Measurements from ENCODE around the gene SMYD3. TPM values are rescaled to one million over a fixed set of nuclear protein-coding genes. Genes with fewer than 3 reads are reported as not detected.

SMYD3 gene
- total RNA-seq, 1 donor from 2014 or later, result 35.4 TPM

DNA sequence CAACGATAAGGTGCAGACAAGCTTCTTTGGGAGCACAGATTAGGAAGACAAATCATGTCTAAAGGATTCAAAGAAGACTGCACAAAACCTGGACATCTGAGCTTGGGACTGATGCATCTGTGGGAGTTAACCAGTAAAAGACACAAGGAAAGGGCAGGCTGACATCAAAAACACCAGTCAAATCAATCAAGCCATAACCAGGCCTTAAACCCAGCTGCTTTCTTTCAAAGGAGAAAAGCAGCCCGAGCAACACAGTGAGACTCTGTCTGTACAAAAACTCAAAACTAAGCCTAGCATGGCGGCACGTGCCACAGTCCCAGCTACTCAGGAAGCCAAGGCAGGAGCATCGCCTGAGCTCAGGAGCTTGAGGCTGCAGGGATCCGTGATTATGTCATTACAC lies 411.6 kb downstream of the SMYD3 start:
- Mint-ChIP-seq H3K27me3 (ENCODE audit: unreplicated experiment) (peaks cover 2% of the 10 kb centered on the region), H3K9me3 (ENCODE audit: unreplicated experiment) (no peaks in the 10 kb centered on the region), H3K27ac (ENCODE audit: unreplicated experiment) (no peak overlapping the region), H3K4me1 (ENCODE audit: unreplicated experiment) (peaks cover 2% of the 10 kb centered on the region), H3K4me3 (ENCODE audit: unreplicated experiment) (no peak overlapping the region), H3K36me3 (ENCODE audit: low read depth, unreplicated experiment) (peaks cover 6% of the 10 kb centered on the region)
- TF ChIP-seq, protein P1, sequence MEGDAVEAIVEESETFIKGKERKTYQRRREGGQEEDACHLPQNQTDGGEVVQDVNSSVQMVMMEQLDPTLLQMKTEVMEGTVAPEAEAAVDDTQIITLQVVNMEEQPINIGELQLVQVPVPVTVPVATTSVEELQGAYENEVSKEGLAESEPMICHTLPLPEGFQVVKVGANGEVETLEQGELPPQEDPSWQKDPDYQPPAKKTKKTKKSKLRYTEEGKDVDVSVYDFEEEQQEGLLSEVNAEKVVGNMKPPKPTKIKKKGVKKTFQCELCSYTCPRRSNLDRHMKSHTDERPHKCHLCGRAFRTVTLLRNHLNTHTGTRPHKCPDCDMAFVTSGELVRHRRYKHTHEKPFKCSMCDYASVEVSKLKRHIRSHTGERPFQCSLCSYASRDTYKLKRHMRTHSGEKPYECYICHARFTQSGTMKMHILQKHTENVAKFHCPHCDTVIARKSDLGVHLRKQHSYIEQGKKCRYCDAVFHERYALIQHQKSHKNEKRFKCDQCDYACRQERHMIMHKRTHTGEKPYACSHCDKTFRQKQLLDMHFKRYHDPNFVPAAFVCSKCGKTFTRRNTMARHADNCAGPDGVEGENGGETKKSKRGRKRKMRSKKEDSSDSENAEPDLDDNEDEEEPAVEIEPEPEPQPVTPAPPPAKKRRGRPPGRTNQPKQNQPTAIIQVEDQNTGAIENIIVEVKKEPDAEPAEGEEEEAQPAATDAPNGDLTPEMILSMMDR (IDR thresholded peaks at IDR 0.05; ENCODE audit: unreplicated experiment), result no peak
- no peak for DNase-seq (ENCODE audit: low spot score)

DNA sequence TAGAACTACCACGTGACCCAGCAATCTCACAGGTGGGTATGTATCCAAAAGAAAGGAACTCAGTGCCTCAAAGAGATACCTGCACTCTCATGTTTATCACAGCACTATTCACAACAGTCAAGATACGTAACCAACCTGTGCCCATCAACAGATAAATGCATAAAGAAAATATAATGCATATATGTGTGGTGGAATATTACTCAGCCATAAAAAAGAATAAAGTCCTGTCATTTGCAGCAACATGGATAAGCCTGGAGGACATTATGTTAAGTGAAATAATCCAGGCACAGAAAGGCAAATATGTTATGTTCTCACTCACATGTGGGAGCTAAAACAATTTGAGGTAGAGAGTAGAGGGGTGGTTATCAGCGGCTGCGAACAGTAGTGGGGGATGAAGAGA lies 413.8 kb downstream of the SMYD3 start:
- Mint-ChIP-seq H3K36me3 (ENCODE audit: low read depth, unreplicated experiment) (peaks cover 6% of the 10 kb centered on the region), H3K27me3 (ENCODE audit: unreplicated experiment) (peaks cover 2% of the 10 kb centered on the region)

DNA sequence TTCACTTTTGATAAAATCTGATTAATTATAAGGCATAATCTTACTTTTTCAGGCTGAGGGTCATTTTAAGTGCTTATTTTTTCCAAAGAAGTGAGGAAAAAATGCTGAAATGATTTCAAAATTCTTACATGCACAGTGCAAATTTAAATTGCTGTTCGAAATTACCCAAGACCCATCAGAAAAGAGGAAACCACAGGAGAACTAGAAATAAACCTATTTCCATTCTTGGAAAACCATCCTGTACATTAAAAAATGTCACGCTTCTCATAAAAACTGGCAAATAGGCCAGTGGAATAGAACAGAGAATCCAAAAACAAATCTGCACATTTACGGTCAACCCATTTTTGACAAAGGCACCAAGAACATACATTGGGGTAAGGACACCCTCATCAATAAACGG lies 414.9 kb downstream of the SMYD3 start:
- TF ChIP-seq, protein P1 (IDR thresholded peaks at IDR 0.05; ENCODE audit: unreplicated experiment), result no peak
- no peak for DNase-seq (ENCODE audit: low spot score)
- H3K36me3 Mint-ChIP-seq (ENCODE audit: low read depth, unreplicated experiment), result peaks cover 6% of the 10 kb centered on the region
- H3K27me3 Mint-ChIP-seq (ENCODE audit: unreplicated experiment), result peaks cover 2% of the 10 kb centered on the region
- H3K4me3 Mint-ChIP-seq (ENCODE audit: unreplicated experiment), result no peak overlapping the region
- no peak overlapping the region for H3K27ac Mint-ChIP-seq (ENCODE audit: unreplicated experiment)
- no peaks in the 10 kb centered on the region for H3K9me3 Mint-ChIP-seq (ENCODE audit: unreplicated experiment)
- no peaks in the 10 kb centered on the region for H3K4me1 Mint-ChIP-seq (ENCODE audit: unreplicated experiment)

More for the DNA sequence above, 413.8 kb downstream of the SMYD3 start:
- TF ChIP-seq, protein P1 (IDR thresholded peaks at IDR 0.05; ENCODE audit: unreplicated experiment), result no peak
- Mint-ChIP-seq H3K9me3 (ENCODE audit: unreplicated experiment) (no peaks in the 10 kb centered on the region), H3K4me1 (ENCODE audit: unreplicated experiment) (no peaks in the 10 kb centered on the region), H3K4me3 (ENCODE audit: unreplicated experiment) (no peak overlapping the region), H3K27ac (ENCODE audit: unreplicated experiment) (no peak overlapping the region)
- DNase-seq (ENCODE audit: low spot score), result no peak

DNA sequence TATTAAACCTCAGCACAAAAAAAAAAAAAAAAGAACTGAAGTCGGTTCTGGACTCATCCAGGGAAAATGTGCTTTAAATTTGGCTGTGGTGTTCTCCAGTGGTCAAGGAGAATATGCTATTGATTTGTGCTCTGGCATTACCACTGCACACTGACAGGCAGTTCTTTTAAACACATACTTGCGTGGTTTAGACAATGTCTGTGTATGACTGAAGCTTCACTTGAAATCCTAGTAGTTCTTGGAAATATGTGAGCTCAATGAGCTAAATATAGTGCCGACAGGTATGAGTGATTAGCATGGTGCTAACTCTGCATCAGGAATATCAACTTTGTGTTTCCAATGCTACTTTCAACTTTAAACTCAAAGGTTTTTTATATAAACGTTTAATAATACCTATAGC lies 415.6 kb downstream of the SMYD3 start:
- H3K9me3 Mint-ChIP-seq (ENCODE audit: unreplicated experiment), result no peaks in the 10 kb centered on the region
- H3K27ac Mint-ChIP-seq (ENCODE audit: unreplicated experiment), result no peak overlapping the region

DNA sequence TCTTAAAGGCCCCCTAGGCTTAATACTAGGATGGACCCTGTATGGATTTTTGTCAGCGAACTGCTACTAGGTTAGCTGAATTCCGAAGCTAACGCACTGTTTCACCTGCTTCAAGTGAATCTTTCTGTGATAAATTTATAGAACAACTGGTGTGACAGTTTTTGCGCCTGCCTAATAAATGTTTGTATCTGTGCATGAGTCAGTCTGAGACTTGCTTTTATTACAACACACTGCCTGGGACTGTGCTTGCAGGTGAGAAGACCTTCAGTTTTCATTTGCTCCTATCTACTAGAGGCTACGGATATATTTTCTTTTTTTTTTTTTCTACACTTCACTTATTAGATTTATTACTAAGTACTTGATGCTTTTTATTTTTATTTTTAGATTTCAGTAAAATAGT lies 420.9 kb downstream of the SMYD3 start:
- H3K27me3 Mint-ChIP-seq (ENCODE audit: unreplicated experiment), result no peaks in the 10 kb centered on the region

More for the DNA sequence above, 415.6 kb downstream of the SMYD3 start:
- Mint-ChIP-seq H3K27me3 (ENCODE audit: unreplicated experiment) (peaks cover 2% of the 10 kb centered on the region), H3K36me3 (ENCODE audit: low read depth, unreplicated experiment) (peaks cover 6% of the 10 kb centered on the region), H3K4me3 (ENCODE audit: unreplicated experiment) (no peak overlapping the region), H3K4me1 (ENCODE audit: unreplicated experiment) (no peaks in the 10 kb centered on the region)
- DNase-seq (ENCODE audit: low spot score), result no peak
- TF ChIP-seq, protein P1 (IDR thresholded peaks at IDR 0.05; ENCODE audit: unreplicated experiment), result no peak

More for the DNA sequence above, 420.9 kb downstream of the SMYD3 start:
- H3K36me3 Mint-ChIP-seq (ENCODE audit: low read depth, unreplicated experiment), result peaks cover 5% of the 10 kb centered on the region
- TF ChIP-seq, protein P1 (IDR thresholded peaks at IDR 0.05; ENCODE audit: unreplicated experiment), result no peak
- no peak overlapping the region for H3K4me3 Mint-ChIP-seq (ENCODE audit: unreplicated experiment)
- H3K9me3 Mint-ChIP-seq (ENCODE audit: unreplicated experiment), result peaks cover 4% of the 10 kb centered on the region
- H3K27ac Mint-ChIP-seq (ENCODE audit: unreplicated experiment), result no peak overlapping the region
- no peaks in the 10 kb centered on the region for H3K4me1 Mint-ChIP-seq (ENCODE audit: unreplicated experiment)
- DNase-seq (ENCODE audit: low spot score), result no peak

All from endothelial cell (in vitro differentiated cells).